WTC11 (cell line): ENCODE data around the gene HECW1. TPM values are rescaled to one million over a fixed set of nuclear protein-coding genes. Genes with fewer than 3 reads are reported as not detected.

Experiments used
- ATAC-seq: fragments of 200-7000 bp; cut with Tn5 transposase; 2 replicates; pipeline ENCODE4 v1.10.0; 2021; ENCODE audit warnings: mild to moderate bottlenecking, moderate library complexity
- CTCF ChIA-PET: fragments of 300-600 bp; sonication (Branson Sonifier 250); formaldehyde crosslinking; loops from one replicate; lab custom pipeline; 2021; ENCODE audit warnings: antibody characterized with exemption; lab: Charles Lee
- POLR2A ChIA-PET: fragments of 350-600 bp; sonication (Branson Sonifier 250); formaldehyde crosslinking; loops from one replicate; lab custom pipeline; 2021; ENCODE audit warnings: antibody characterized with exemption; lab: Charles Lee
- DNase-seq: peaks from one replicate; pipeline ENCODE4 v3.0.0; 2021; ENCODE audit warnings: low spot score
- H3K27ac Mint-ChIP-seq: 2 replicates; pipeline ENCODE4 v1.8.0; 2021; ENCODE audit warnings: mixed read lengths
- H3K27me3 Mint-ChIP-seq: 2 replicates; pipeline ENCODE4 v1.8.0; 2021; ENCODE audit warnings: low read depth, mild to moderate bottlenecking, moderate library complexity, mixed read lengths
- H3K36me3 Mint-ChIP-seq: 2 replicates; pipeline ENCODE4 v1.8.0; 2021; ENCODE audit warnings: mixed read lengths
- H3K4me1 Mint-ChIP-seq: 2 replicates; pipeline ENCODE4 v1.8.0; 2022; ENCODE audit warnings: mixed read lengths
- H3K4me3 Mint-ChIP-seq: 2 replicates; pipeline ENCODE4 v1.8.0; 2021; ENCODE audit warnings: mild to moderate bottlenecking, moderate library complexity, mixed read lengths
- H3K9me3 Mint-ChIP-seq: 2 replicates; pipeline ENCODE4 v1.8.0; 2021; ENCODE audit warnings: mixed read lengths
- ATF6 ChIP-seq: sonication (generic); formaldehyde crosslinking; IDR thresholded peaks from 2 replicates; pipeline ENCODE4 v1.8.1; 2023; ENCODE audit warnings: mild to moderate bottlenecking, missing genetic modification reagents
- CREB1 ChIP-seq: sonication (generic); formaldehyde crosslinking; IDR thresholded peaks from 2 replicates; pipeline ENCODE4 v1.8.0; 2023; ENCODE audit warnings: mild to moderate bottlenecking, missing genetic modification reagents
- CREM ChIP-seq: sonication (generic); formaldehyde crosslinking; IDR thresholded peaks from 2 replicates; pipeline ENCODE4 v1.8.1; 2022; ENCODE audit warnings: mild to moderate bottlenecking, missing genetic modification reagents, moderate library complexity
- E2F1 ChIP-seq: sonication (generic); formaldehyde crosslinking; IDR thresholded peaks from 2 replicates; pipeline ENCODE4 v1.8.0; 2022; ENCODE audit warnings: mild to moderate bottlenecking, missing genetic modification reagents
- FOXJ3 ChIP-seq: sonication (generic); formaldehyde crosslinking; IDR thresholded peaks from 2 replicates; pipeline ENCODE4 v1.9.0; 2021; ENCODE audit warnings: missing genetic modification reagents, mild to moderate bottlenecking, borderline replicate concordance
- FOXK1 ChIP-seq: sonication (generic); formaldehyde crosslinking; IDR thresholded peaks from 2 replicates; pipeline ENCODE4 v1.8.0; 2022; ENCODE audit warnings: mild to moderate bottlenecking, moderate library complexity, missing genetic modification reagents
- HMGA2 ChIP-seq: fragments of 250-450 bp; sonication (Bioruptor Pico); IDR thresholded peaks from 2 replicates; pipeline ENCODE4 v1.4.0; 2021; ENCODE audit warnings: mild to moderate bottlenecking, moderate library complexity
- HMGXB4 ChIP-seq: sonication (generic); formaldehyde crosslinking; IDR thresholded peaks from 2 replicates; pipeline ENCODE4 v1.8.1; 2023; ENCODE audit warnings: mild to moderate bottlenecking, moderate library complexity, missing genetic modification reagents
- IRF2 ChIP-seq: sonication (generic); formaldehyde crosslinking; IDR thresholded peaks from 2 replicates; pipeline ENCODE4 v1.8.0; 2022; ENCODE audit warnings: low read depth, missing genetic modification reagents, borderline replicate concordance
- MAX ChIP-seq: sonication (generic); formaldehyde crosslinking; IDR thresholded peaks from 2 replicates; pipeline ENCODE4 v1.8.0; 2022; ENCODE audit warnings: mild to moderate bottlenecking, missing genetic modification reagents
- NFATC4 ChIP-seq: fragments of 250-450 bp; sonication (Bioruptor Pico); IDR thresholded peaks from 2 replicates; pipeline ENCODE4 v1.9.0; 2021; ENCODE audit warnings: mild to moderate bottlenecking
- NR1H2 ChIP-seq: sonication (generic); formaldehyde crosslinking; IDR thresholded peaks from 2 replicates; pipeline ENCODE4 v1.9.0; 2021; ENCODE audit warnings: mild to moderate bottlenecking, moderate library complexity, missing genetic modification reagents
- NR3C1 ChIP-seq: sonication (generic); formaldehyde crosslinking; conservative IDR thresholded peaks from 2 replicates; pipeline ENCODE4 v1.8.1; 2023; ENCODE audit warnings: low read depth, mild to moderate bottlenecking, missing genetic modification reagents
- PREB ChIP-seq: sonication (generic); formaldehyde crosslinking; IDR thresholded peaks from 2 replicates; pipeline ENCODE4 v1.8.1; 2022; ENCODE audit warnings: mild to moderate bottlenecking, missing genetic modification reagents, moderate library complexity, borderline replicate concordance
- SP1 ChIP-seq: sonication (generic); formaldehyde crosslinking; conservative IDR thresholded peaks from 2 replicates; pipeline ENCODE4 v1.8.1; 2022; ENCODE audit warnings: missing genetic modification reagents
- STAT6 ChIP-seq: sonication (generic); formaldehyde crosslinking; conservative IDR thresholded peaks from 2 replicates; pipeline ENCODE4 v1.8.1; 2023; ENCODE audit warnings: mild to moderate bottlenecking, low read depth, missing genetic modification reagents, moderate library complexity
- TEAD1 ChIP-seq: sonication (generic); formaldehyde crosslinking; IDR thresholded peaks from 2 replicates; pipeline ENCODE4 v1.8.0; 2022; ENCODE audit warnings: mild to moderate bottlenecking, missing genetic modification reagents
- ZNF121 ChIP-seq: sonication (generic); formaldehyde crosslinking; IDR thresholded peaks from 2 replicates; pipeline ENCODE4 v1.8.0; 2023; ENCODE audit warnings: missing genetic modification reagents
- ZNF138 ChIP-seq: sonication (generic); formaldehyde crosslinking; conservative IDR thresholded peaks from 2 replicates; pipeline ENCODE4 v1.8.1; 2022; ENCODE audit warnings: mild to moderate bottlenecking, moderate library complexity, missing genetic modification reagents
- ZSCAN18 ChIP-seq: fragments of 250-450 bp; sonication (Bioruptor Pico); IDR thresholded peaks from 2 replicates; pipeline ENCODE4 v2.1.2; 2022; ENCODE audit warnings: mild to moderate bottlenecking, moderate library complexity
- total RNA-seq: library from RNA; stranded (reverse); gene quantifications from 3 replicates; pipeline ENCODE4 v1.2.3, GENCODE V29; 2021

HECW1 gene
- total RNA-seq, 1 experiment from 2014 or later: 6.1 TPM

GRCh38 chr7:43130347-43130746, 17.9 kb downstream of the HECW1 start:
- Mint-ChIP-seq H3K36me3 (no peaks in the 10 kb centered on the region), H3K9me3 (no peaks in the 10 kb centered on the region), H3K4me3 (no peak overlapping the region), H3K27me3 (no peaks in the 10 kb centered on the region), H3K4me1 (peaks cover 19% of the 10 kb centered on the region), H3K27ac (no peak overlapping the region)
- ChIA-PET CTCF (interaction anchor here (1.7 kb wide), 1 partner anchor 22 kb away, joined by 5 read pairs; no protein-coding TSS in a partner anchor), POLR2A (no interaction called here)
- no peak for ATAC-seq
- TF ChIP-seq FOXJ3 (no peak), NR3C1 (CRISPR knock-in tag) (no peak), ZSCAN18 (CRISPR knock-in tag) (no peak), FOXK1 (no peak), HMGA2 (no peak), PREB (CRISPR knock-in tag) (no peak), IRF2 (no peak), SP1 (CRISPR knock-in tag) (no peak), ZNF121 (no peak), CREM (CRISPR knock-in tag) (no peak), TEAD1 (CRISPR knock-in tag) (no peak), NFATC4 (no peak), ZNF138 (CRISPR knock-in tag) (no peak), STAT6 (CRISPR knock-in tag) (no peak), NR1H2 (CRISPR knock-in tag) (no peak), ATF6 (CRISPR knock-in tag) (no peak), HMGXB4 (no peak), CREB1 (CRISPR knock-in tag) (no peak), MAX (CRISPR knock-in tag) (no peak), E2F1 (CRISPR knock-in tag) (no peak)
- DNase-seq: no peak
